ENCODE measurements around the gene SLC25A11. TPM values are rescaled to one million over a fixed set of nuclear protein-coding genes. Genes with fewer than 3 reads are reported as not detected.

SLC25A11 gene
- total and polyA plus RNA-seq, 2 donors (not counting 3 experiments of a cell fraction or from before 2014, with no cell fraction given): 58.2 to 95.2 TPM

DNA sequence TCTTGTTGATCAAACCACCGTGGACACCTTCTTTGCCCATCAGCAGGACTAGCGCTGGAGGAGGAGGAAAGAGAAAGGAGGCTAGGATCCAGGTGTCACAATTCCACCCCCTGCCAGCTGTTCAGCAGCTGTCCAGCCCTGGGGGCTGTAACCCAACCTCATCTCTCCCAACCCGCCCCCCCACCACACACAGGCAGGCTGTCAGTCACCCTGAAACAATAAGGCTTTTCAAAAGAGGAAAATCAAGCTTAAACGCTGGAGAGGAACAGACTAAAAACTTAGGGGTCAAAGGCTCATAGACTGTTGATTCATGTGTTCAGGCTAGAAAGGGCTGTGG lies 6.1 kb upstream of the SLC25A11 start:
- BruUV-seq (replicated peaks): no TSS peak
- Histone ChIP-seq H3K27me3 (ENCODE audit: control insufficient read depth in 2 of 2, insufficient read depth in 2 of 2, low read length in 2 of 2) (no peaks in the 10 kb centered on the region), H3K4me2 (ENCODE audit: insufficient read depth, low read length) (peak overlapping the region; percentile 93), H3K27ac (ENCODE audit: insufficient read depth, low read depth, low read length) (no peak overlapping the region), H3K79me2 (ENCODE audit: control insufficient read depth, insufficient read depth, low read length) (peaks cover 73% of the 10 kb centered on the region), H3K36me3 (ENCODE audit: control insufficient read depth in 2 of 2, extremely low read depth in 1 of 2, insufficient read depth in 2 of 2, low read length in 2 of 2) (peaks cover 13 to 28% of the 10 kb centered on the region in 2 experiments), H2AFZ (ENCODE audit: low read depth, low read length) (no peak overlapping the region), H3K9ac (replicated peaks; ENCODE audit: extremely low read depth, insufficient read depth, low read length) (peak overlapping the region; percentile 7), H3K9me3 (replicated peaks; ENCODE audit: control insufficient read depth, insufficient read depth, low read length) (no peaks in the 10 kb centered on the region), H4K20me1 (replicated peaks; ENCODE audit: control insufficient read depth, extremely low read depth, insufficient read depth, low read length) (no peaks in the 10 kb centered on the region), H3K9me1 (replicated peaks; ENCODE audit: control insufficient read depth, extremely low read depth, insufficient read depth, low read length) (no peaks in the 10 kb centered on the region), H3K4me3 (replicated peaks in 1 of 3; ENCODE audit: insufficient read depth in 1 of 3, low read depth in 1 of 3, low read length in 3 of 3) (peak overlapping the region in 2 of 3 experiments; percentile 4 to 86), H3K4me1 (ENCODE audit: control insufficient read depth, extremely low read depth, insufficient read depth, low read length) (peaks cover 35% of the 10 kb centered on the region)
- dilution Hi-C loops (cut with MboI; ENCODE audit: extremely low pct_ligation_motif_present, low sequenced_read_pairs) (no loop called here), intact Hi-C loops (cut with micrococcal nuclease) (loop anchor here (1.0 kb wide), 1 partner anchor 40 kb away; no protein-coding TSS in a partner anchor)
- no peak for DNase-seq (ENCODE audit: low read depth, low spot score)
- TF ChIP-seq, protein P1, sequence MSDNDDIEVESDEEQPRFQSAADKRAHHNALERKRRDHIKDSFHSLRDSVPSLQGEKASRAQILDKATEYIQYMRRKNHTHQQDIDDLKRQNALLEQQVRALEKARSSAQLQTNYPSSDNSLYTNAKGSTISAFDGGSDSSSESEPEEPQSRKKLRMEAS (IDR thresholded peaks at IDR 0.05; ENCODE audit: insufficient read depth, insufficient read length): no peak
- TF ChIP-seq FOS (IDR thresholded peaks at IDR 0.05; ENCODE audit: borderline replicate concordance, insufficient read depth, low read length) (no peak), POLR2AphosphoS5 (IDR thresholded peaks at IDR 0.05; ENCODE audit: insufficient read depth, low read depth, low read length) (no peak), EZH2 (IDR thresholded peaks at IDR 0.05; ENCODE audit: borderline replicate concordance, low read depth, low read length, severe bottlenecking) (no peak), GATA2 (IDR thresholded peaks at IDR 0.05; ENCODE audit: insufficient read depth, insufficient read length, low read depth, low read length) (no peak), JUN (IDR thresholded peaks at IDR 0.05; ENCODE audit: borderline replicate concordance, insufficient read depth, insufficient read length, low read depth) (no peak), POLR2A (IDR thresholded peaks at IDR 0.05; ENCODE audit: low read depth, low read length) (no peak), MYC (IDR thresholded peaks at IDR 0.05; ENCODE audit: low read depth, low read length) (no peak)
- TF ChIP-seq, protein P2, sequence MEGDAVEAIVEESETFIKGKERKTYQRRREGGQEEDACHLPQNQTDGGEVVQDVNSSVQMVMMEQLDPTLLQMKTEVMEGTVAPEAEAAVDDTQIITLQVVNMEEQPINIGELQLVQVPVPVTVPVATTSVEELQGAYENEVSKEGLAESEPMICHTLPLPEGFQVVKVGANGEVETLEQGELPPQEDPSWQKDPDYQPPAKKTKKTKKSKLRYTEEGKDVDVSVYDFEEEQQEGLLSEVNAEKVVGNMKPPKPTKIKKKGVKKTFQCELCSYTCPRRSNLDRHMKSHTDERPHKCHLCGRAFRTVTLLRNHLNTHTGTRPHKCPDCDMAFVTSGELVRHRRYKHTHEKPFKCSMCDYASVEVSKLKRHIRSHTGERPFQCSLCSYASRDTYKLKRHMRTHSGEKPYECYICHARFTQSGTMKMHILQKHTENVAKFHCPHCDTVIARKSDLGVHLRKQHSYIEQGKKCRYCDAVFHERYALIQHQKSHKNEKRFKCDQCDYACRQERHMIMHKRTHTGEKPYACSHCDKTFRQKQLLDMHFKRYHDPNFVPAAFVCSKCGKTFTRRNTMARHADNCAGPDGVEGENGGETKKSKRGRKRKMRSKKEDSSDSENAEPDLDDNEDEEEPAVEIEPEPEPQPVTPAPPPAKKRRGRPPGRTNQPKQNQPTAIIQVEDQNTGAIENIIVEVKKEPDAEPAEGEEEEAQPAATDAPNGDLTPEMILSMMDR (IDR thresholded peaks at IDR 0.05; ENCODE audit: extremely low read depth in 1 of 2, insufficient read depth in 1 of 2, low read depth in 1 of 2, low read length in 2 of 2): no peak
- peak; percentile 35 for FAIRE-seq
- CTCF ChIA-PET: interaction anchor here (0.9 to 2.0 kb wide), 3 partner anchors 21 to 42 kb away, joined by 3 to 8 read pairs (median 4); partner anchors contain the start of genes CAMTA2 and SPAG7
- POLR2A ChIA-PET: interaction anchor here (1.7 kb wide), 1 partner anchor 21 kb away, joined by 5 read pairs; the partner anchor contains the start of gene SPAG7
